ENCODE measurements around the gene PLEKHO2. TPM values are rescaled to one million over a fixed set of nuclear protein-coding genes. Genes with fewer than 3 reads are reported as not detected.

Gene PLEKHO2
- total and polyA plus RNA-seq, 2 experiments from 2014 or later = 9.0 to 29.4 TPM

DNA sequence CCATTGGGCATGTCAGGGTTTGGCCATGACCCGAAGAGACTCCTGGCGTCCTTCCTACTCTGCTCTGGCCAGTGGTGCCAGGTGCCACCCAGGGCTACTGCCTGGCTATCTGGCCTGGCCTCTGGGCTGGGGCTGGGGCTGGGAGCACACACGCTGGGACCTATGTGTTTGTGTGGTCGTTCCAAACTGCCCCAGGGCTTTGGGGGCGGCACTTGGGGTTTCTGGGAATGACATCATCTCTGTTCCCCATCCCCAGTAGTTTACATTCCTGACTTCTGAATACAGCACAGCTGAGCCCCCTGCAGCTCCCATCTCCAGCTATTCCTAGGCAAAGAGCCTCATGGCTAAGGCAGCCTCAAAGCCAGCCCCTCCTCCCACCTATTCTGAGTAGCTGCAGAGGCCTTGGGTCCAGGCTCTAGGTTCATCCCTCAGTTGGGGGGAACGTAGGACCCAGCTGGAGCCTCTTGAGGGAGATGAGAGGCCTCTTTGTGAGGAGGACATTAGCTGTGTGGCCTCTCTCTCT, 24.3 kb downstream of the PLEKHO2 start:
- H3K4me1 Mint-ChIP-seq = peaks cover 40% of the 10 kb centered on the region
- no peak overlapping the region for H3K4me3 ChIP-seq

DNA sequence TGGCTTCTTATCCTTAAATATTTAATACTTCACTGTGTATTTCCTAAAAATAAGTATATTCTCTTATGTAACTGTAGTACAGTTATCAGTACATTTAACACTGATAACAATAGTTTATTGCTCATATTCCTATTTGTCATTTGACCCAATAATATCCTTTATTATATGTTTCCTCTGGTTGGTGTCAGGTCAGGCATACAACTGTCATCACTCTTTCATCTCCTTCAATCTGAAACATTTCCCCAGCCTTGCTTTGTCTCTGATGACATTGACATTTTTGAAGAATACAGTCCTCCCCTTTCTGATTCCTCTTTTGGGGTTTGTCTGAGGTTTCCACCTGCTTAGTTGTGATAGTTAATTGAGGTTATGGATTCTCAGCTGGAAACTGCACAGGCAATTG, 27.8 kb downstream of the PLEKHO2 start:
- no peaks in the 10 kb centered on the region; the same call in 1 of the 3 replicates for H3K9me3 Mint-ChIP-seq
- Histone ChIP-seq H3F3A (replicated peaks; ENCODE audit: low read depth) (0 out of 2 replicates have a peak, but pooled peaks cover 10% of the 10 kb centered on the region), H4K20me1 (replicated peaks; ENCODE audit: insufficient read depth) (no peaks in the 10 kb centered on the region), H3K4me1 (ENCODE audit: insufficient read depth) (peaks cover 28% of the 10 kb centered on the region), H2AFZ (no peak overlapping the region), H3K9me2 (ENCODE audit: insufficient read depth) (peaks cover 4% of the 10 kb centered on the region; the same call in 1 of the 2 replicates), H3K4me3 (no peak overlapping the region), H3K36me3 (ENCODE audit: insufficient read depth) (no peaks in the 10 kb centered on the region), H3K79me2 (replicated peaks; ENCODE audit: insufficient read depth) (no peaks in the 10 kb centered on the region), H3K27ac (ENCODE audit: low read depth) (no peak overlapping the region), H3K4me2 (no peak overlapping the region), H3K27me3 (ENCODE audit: insufficient read depth) (no peaks in the 10 kb centered on the region)
- ATAC-seq (no peak), DNase-seq (ENCODE audit: low spot score) (no peak)
- peaks cover 37% of the 10 kb centered on the region for H3K4me1 Mint-ChIP-seq
- no peak overlapping the region for H3K4me3 Mint-ChIP-seq
- H3K27me3 Mint-ChIP-seq (ENCODE audit: insufficient read depth, low read depth, poor library complexity) = peaks cover 19% of the 10 kb centered on the region
- H3K27ac Mint-ChIP-seq = no peak overlapping the region
- TF ChIP-seq EZH2 (IDR thresholded peaks at IDR 0.05; ENCODE audit: low read depth, unreplicated experiment) (no peak), CREB1 (CRISPR knock-in tag; IDR thresholded peaks at IDR 0.05; ENCODE audit: low read depth) (no peak)
- TF ChIP-seq, protein P1, sequence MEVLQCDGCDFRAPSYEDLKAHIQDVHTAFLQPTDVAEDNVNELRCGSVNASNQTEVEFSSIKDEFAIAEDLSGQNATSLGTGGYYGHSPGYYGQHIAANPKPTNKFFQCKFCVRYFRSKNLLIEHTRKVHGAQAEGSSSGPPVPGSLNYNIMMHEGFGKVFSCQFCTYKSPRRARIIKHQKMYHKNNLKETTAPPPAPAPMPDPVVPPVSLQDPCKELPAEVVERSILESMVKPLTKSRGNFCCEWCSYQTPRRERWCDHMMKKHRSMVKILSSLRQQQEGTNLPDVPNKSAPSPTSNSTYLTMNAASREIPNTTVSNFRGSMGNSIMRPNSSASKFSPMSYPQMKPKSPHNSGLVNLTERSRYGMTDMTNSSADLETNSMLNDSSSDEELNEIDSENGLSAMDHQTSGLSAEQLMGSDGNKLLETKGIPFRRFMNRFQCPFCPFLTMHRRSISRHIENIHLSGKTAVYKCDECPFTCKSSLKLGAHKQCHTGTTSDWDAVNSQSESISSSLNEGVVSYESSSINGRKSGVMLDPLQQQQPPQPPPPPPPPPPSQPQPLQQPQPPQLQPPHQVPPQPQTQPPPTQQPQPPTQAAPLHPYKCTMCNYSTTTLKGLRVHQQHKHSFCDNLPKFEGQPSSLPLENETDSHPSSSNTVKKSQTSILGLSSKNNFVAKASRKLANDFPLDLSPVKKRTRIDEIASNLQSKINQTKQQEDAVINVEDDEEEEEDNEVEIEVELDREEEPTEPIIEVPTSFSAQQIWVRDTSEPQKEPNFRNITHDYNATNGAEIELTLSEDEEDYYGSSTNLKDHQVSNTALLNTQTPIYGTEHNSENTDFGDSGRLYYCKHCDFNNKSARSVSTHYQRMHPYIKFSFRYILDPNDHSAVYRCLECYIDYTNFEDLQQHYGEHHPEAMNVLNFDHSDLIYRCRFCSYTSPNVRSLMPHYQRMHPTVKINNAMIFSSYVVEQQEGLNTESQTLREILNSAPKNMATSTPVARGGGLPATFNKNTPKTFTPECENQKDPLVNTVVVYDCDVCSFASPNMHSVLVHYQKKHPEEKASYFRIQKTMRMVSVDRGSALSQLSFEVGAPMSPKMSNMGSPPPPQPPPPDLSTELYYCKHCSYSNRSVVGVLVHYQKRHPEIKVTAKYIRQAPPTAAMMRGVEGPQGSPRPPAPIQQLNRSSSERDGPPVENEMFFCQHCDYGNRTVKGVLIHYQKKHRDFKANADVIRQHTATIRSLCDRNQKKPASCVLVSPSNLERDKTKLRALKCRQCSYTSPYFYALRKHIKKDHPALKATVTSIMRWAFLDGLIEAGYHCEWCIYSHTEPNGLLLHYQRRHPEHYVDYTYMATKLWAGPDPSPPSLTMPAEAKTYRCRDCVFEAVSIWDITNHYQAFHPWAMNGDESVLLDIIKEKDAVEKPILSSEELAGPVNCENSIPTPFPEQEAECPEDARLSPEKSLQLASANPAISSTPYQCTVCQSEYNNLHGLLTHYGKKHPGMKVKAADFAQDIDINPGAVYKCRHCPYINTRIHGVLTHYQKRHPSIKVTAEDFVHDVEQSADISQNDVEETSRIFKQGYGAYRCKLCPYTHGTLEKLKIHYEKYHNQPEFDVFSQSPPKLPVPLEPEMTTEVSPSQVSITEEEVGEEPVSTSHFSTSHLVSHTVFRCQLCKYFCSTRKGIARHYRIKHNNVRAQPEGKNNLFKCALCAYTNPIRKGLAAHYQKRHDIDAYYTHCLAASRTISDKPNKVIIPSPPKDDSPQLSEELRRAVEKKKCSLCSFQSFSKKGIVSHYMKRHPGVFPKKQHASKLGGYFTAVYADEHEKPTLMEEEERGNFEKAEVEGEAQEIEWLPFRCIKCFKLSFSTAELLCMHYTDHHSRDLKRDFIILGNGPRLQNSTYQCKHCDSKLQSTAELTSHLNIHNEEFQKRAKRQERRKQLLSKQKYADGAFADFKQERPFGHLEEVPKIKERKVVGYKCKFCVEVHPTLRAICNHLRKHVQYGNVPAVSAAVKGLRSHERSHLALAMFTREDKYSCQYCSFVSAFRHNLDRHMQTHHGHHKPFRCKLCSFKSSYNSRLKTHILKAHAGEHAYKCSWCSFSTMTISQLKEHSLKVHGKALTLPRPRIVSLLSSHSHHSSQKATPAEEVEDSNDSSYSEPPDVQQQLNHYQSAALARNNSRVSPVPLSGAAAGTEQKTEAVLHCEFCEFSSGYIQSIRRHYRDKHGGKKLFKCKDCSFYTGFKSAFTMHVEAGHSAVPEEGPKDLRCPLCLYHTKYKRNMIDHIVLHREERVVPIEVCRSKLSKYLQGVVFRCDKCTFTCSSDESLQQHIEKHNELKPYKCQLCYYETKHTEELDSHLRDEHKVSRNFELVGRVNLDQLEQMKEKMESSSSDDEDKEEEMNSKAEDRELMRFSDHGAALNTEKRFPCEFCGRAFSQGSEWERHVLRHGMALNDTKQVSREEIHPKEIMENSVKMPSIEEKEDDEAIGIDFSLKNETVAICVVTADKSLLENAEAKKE (CRISPR knock-in tag; IDR thresholded peaks at IDR 0.05) = no peak
- peaks cover 19% of the 10 kb centered on the region for H3K36me3 Mint-ChIP-seq (ENCODE audit: low read depth)

More for the DNA sequence above, 24.3 kb downstream of the PLEKHO2 start:
- ATAC-seq (peak; percentile 81), DNase-seq (ENCODE audit: low spot score) (peak; percentile 82)
- H3K27ac Mint-ChIP-seq = peak overlapping the region; percentile 94
- peak overlapping the region; percentile 80; the same call in 1 of the 2 replicates for H3K27ac ChIP-seq (ENCODE audit: low read depth)
- peak overlapping the region; percentile 38; the same call in 1 of the 2 replicates for H3K4me2 ChIP-seq
- H3F3A ChIP-seq (replicated peaks; ENCODE audit: low read depth) = 0 out of 2 replicates have a peak, but pooled peaks cover 13% of the 10 kb centered on the region
- 0 out of 2 replicates have a peak, but pooled peaks cover 3% of the 10 kb centered on the region for H3K79me2 ChIP-seq (replicated peaks; ENCODE audit: insufficient read depth)
- peaks cover 45% of the 10 kb centered on the region for H3K36me3 Mint-ChIP-seq (ENCODE audit: low read depth)
- peaks cover 8% of the 10 kb centered on the region for H4K20me1 ChIP-seq (replicated peaks; ENCODE audit: insufficient read depth)
- H3K9me2 ChIP-seq (ENCODE audit: insufficient read depth) = peaks cover 4% of the 10 kb centered on the region; the same call in 1 of the 2 replicates
- H2AFZ ChIP-seq = no peak overlapping the region
- H3K36me3 ChIP-seq (ENCODE audit: insufficient read depth) = 0 out of 2 replicates have a peak, but pooled peaks cover 5% of the 10 kb centered on the region
- H3K4me1 ChIP-seq (ENCODE audit: insufficient read depth) = peaks cover 35% of the 10 kb centered on the region
- no peaks in the 10 kb centered on the region for H3K27me3 ChIP-seq (ENCODE audit: insufficient read depth)
- H3K27me3 Mint-ChIP-seq (ENCODE audit: insufficient read depth, low read depth, poor library complexity) = peaks cover 22% of the 10 kb centered on the region
- no peak for TF ChIP-seq EZH2 (IDR thresholded peaks at IDR 0.05; ENCODE audit: low read depth, unreplicated experiment)
- TF ChIP-seq ZNF114 (CRISPR knock-in tag; IDR thresholded peaks at IDR 0.05) = no peak
- peak; percentile 62 for TF ChIP-seq CREB1 (CRISPR knock-in tag; IDR thresholded peaks at IDR 0.05; ENCODE audit: low read depth)
- no peak for TF ChIP-seq EZH2phosphoT487 (IDR thresholded peaks at IDR 0.05; ENCODE audit: unreplicated experiment)
- TF ChIP-seq JUNB (IDR thresholded peaks at IDR 0.05; ENCODE audit: unreplicated experiment) = no peak
- no peaks in the 10 kb centered on the region; the same call in 1 of the 3 replicates for H3K9me3 Mint-ChIP-seq
- no peak overlapping the region; the same call in 2 of the 3 replicates for H3K4me3 Mint-ChIP-seq
